Lower leg skin (tissue), 4 donors: Measurements from ENCODE around the gene CADPS2. TPM values are rescaled to one million over a fixed set of nuclear protein-coding genes. Genes with fewer than 3 reads are reported as not detected.
"Not testable (repeated sequence)": the region's sequence is repeated elsewhere in the genome, so short reads cannot be mapped to it uniquely, and the experiment has no call there.

ENCODE experiments used
- DNase-seq, 2 donors: peaks; one replicate each; pipeline ENCODE4 v3.0.0-alpha.2; 2019; ENCODE audit warnings: low spot score in 2 of 2
- H3K4me3 ChIP-seq: fragments of 200-600 bp; sonication (generic); 2 replicates; pipeline ENCODE4 v1.5.1; 2017; ENCODE audit warnings: mild to moderate bottlenecking, low read depth; ENCODE audit not compliant: poor library complexity, severe bottlenecking
- CTCF ChIP-seq, 3 donors: fragments of 450-650 bp; IDR thresholded peaks; one replicate each; pipeline ENCODE4 v1.5.1; 2016; ENCODE audit warnings: antibody characterized with exemption in 3 of 3, mild to moderate bottlenecking in 3 of 3, moderate library complexity in 2 of 3
- POLR2A ChIP-seq, 2 donors: fragments of 450-650 bp; IDR thresholded peaks; one replicate each; pipeline ENCODE4 v1.6.1; 2016 to 2017; ENCODE audit warnings: antibody characterized with exemption in 2 of 2, mild to moderate bottlenecking in 1 of 2, moderate library complexity in 1 of 2
- WGBS, 2 donors: methylation state at CpG; one replicate each; pipeline ENCODE4 v1.1.5; 2018; 5-methylcytosine and 5-hydroxymethylcytosine counted together
- intact Hi-C: fragments of 100-400 bp; cut with DNase I; formaldehyde crosslinking; loops from one replicate; pipeline ENCODE4 v1.15.0; 2023; ENCODE audit warnings: low total_unique reads
- total RNA-seq, 4 donors: library from RNA; depleted of rRNA; stranded (reverse); fragments of >200 nt; gene quantifications; one replicate each; pipeline ENCODE4 v1.1.0, GENCODE V29; 2016

Gene CADPS2
- total RNA-seq, 4 donors from 2014 or later = 4.1 to 11.6 (median 6.5) TPM

GRCh38 chr7:122291189-122291588 is 595.1 kb downstream of the CADPS2 start:
- no peak overlapping the region for H3K4me3 ChIP-seq
- WGBS, 2 donors = 87 to 90% methylated on average over 2 of the region's 2 CpGs
- intact Hi-C loops = no loop called here
- DNase-seq = no peak
- no peak for TF ChIP-seq CTCF (IDR thresholded peaks at IDR 0.05)
- no peak for TF ChIP-seq POLR2A (IDR thresholded peaks at IDR 0.05)

- intact Hi-C loops = no loop called here
- no peak overlapping the region for H3K4me3 ChIP-seq
- DNase-seq = no peak
- 87 to 96% methylated on average over 1 of the region's 1 CpG for WGBS, 2 donors
- TF ChIP-seq CTCF (IDR thresholded peaks at IDR 0.05) (no peak), POLR2A (IDR thresholded peaks at IDR 0.05) (no peak)
Observed at GRCh38 chr7:122290476-122290875, 595.8 kb downstream of the CADPS2 start.

- WGBS, 2 donors = 38 to 64% methylated on average over 1 of the region's 1 CpG
- no peak overlapping the region for H3K4me3 ChIP-seq
- TF ChIP-seq CTCF (IDR thresholded peaks at IDR 0.05) (no peak), POLR2A (IDR thresholded peaks at IDR 0.05) (no peak)
- no peak for DNase-seq
- intact Hi-C loops = no loop called here
Observed at GRCh38 chr7:122289426-122289825, 596.8 kb downstream of the CADPS2 start.

- intact Hi-C loops, DNase-seq, H3K4me3 ChIP-seq: not testable (repeated sequence)
- 81 to 97% methylated on average over 18 to 19 of the region's 24 CpGs for WGBS, 2 donors
Observed at GRCh38 chr7:122284608-122285007, 601.7 kb downstream of the CADPS2 start.

GRCh38 chr7:122273117-122273516 is 613.1 kb downstream of the CADPS2 start:
- no peak for DNase-seq
- intact Hi-C loops = no loop called here
- H3K4me3 ChIP-seq = no peak overlapping the region
- no peak for TF ChIP-seq POLR2A (IDR thresholded peaks at IDR 0.05)
- no peak for TF ChIP-seq CTCF (IDR thresholded peaks at IDR 0.05)
- 92 to 93% methylated on average over 2 of the region's 2 CpGs for WGBS, 2 donors

- whole genome bisulfite sequencing, 2 donors = 67 to 83% methylated on average over 1 of the region's 1 CpG
- TF ChIP-seq CTCF (IDR thresholded peaks at IDR 0.05) = no peak
- no peak for DNase-seq
- H3K4me3 ChIP-seq = no peak overlapping the region
- intact Hi-C loops = no loop called here
Observed at GRCh38 chr7:122269241-122269640, 617.0 kb downstream of the CADPS2 start.

Other genes with a start within 250 kb of the CADPS2 start
- under 1 TPM in 1 of 4 donors, not detected in 3; 0.16 TPM for gene RNF133, start 187.3 kb downstream of the CADPS2 start, total RNA-seq
- gene RNF148, start 183.5 kb downstream of the CADPS2 start, total RNA-seq = under 1 TPM in 2 of 4 donors, not detected in 2; 0.25 to 0.36 TPM
- not detected for gene TAS2R16, start 109.2 kb upstream of the CADPS2 start, total RNA-seq